GM21528 (cell line): ENCODE results near the gene CBFA2T3.

ENCODE experiments used
- ATAC-seq: cut with Tn5 transposase; IDR thresholded peaks from one replicate; pipeline ENCODE4 v1.9.1; 2021; ENCODE audit warnings: mild to moderate bottlenecking, moderate library complexity; ENCODE audit not compliant: unreplicated experiment, low FRiP score

The CBFA2T3 gene

GRCh38 chr16:88830783-88831182 is 146.2 kb downstream of the CBFA2T3 start:
- ATAC-seq, result no peak

- no peak for ATAC-seq
Observed at GRCh38 chr16:88830258-88830657, 146.7 kb downstream of the CBFA2T3 start.

- no peak for ATAC-seq
Observed at GRCh38 chr16:88828711-88829110, 148.3 kb downstream of the CBFA2T3 start.

GRCh38 chr16:88827727-88828126 is 149.3 kb downstream of the CBFA2T3 start:
- ATAC-seq, result no peak

- no peak for ATAC-seq
Observed at GRCh38 chr16:88826070-88826840, 150.8 kb downstream of the CBFA2T3 start.

GRCh38 chr16:88825146-88825545 is 151.9 kb downstream of the CBFA2T3 start:
- ATAC-seq, result no peak
